ENCODE data around the gene ZFPL1.

GRCh38 chr11:65096926-65097325, 12.9 kb downstream of the ZFPL1 start:
- TF ChIP-seq, protein P1, sequence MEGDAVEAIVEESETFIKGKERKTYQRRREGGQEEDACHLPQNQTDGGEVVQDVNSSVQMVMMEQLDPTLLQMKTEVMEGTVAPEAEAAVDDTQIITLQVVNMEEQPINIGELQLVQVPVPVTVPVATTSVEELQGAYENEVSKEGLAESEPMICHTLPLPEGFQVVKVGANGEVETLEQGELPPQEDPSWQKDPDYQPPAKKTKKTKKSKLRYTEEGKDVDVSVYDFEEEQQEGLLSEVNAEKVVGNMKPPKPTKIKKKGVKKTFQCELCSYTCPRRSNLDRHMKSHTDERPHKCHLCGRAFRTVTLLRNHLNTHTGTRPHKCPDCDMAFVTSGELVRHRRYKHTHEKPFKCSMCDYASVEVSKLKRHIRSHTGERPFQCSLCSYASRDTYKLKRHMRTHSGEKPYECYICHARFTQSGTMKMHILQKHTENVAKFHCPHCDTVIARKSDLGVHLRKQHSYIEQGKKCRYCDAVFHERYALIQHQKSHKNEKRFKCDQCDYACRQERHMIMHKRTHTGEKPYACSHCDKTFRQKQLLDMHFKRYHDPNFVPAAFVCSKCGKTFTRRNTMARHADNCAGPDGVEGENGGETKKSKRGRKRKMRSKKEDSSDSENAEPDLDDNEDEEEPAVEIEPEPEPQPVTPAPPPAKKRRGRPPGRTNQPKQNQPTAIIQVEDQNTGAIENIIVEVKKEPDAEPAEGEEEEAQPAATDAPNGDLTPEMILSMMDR (IDR thresholded peaks at IDR 0.05; ENCODE audit: extremely low read depth in 1 of 2, insufficient read depth in 1 of 2, low read depth in 1 of 2, low read length in 2 of 2): no peak
- TF ChIP-seq POLR2A (IDR thresholded peaks at IDR 0.05; ENCODE audit: low read depth, low read length) (no peak), GATA2 (IDR thresholded peaks at IDR 0.05; ENCODE audit: insufficient read depth, insufficient read length, low read depth, low read length) (no peak), EZH2 (IDR thresholded peaks at IDR 0.05; ENCODE audit: borderline replicate concordance, low read depth, low read length, severe bottlenecking) (no peak), MAX (IDR thresholded peaks at IDR 0.05; ENCODE audit: insufficient read depth, insufficient read length) (no peak), MYC (IDR thresholded peaks at IDR 0.05; ENCODE audit: low read depth, low read length) (no peak), POLR2AphosphoS5 (IDR thresholded peaks at IDR 0.05; ENCODE audit: insufficient read depth, low read depth, low read length) (no peak), FOS (IDR thresholded peaks at IDR 0.05; ENCODE audit: borderline replicate concordance, insufficient read depth, low read length) (no peak), JUN (IDR thresholded peaks at IDR 0.05; ENCODE audit: borderline replicate concordance, insufficient read depth, insufficient read length, low read depth) (no peak)

All from endothelial cell of umbilical vein (primary cell).